IMR-90 (cell line): Measurements from ENCODE around the gene GRIN2D. TPM values are rescaled to one million over a fixed set of nuclear protein-coding genes. Genes with fewer than 3 reads are reported as not detected.
A peak's percentile ranks its signal among the peaks of the same experiment; 100 is the strongest.

ENCODE experiments used
- ATAC-seq: fragments of 200-7000 bp; cut with Tn5 transposase; 2 replicates; pipeline ENCODE4 v1.9.1; 2020; ENCODE audit warnings: low read depth, mild to moderate bottlenecking, moderate library complexity
- BruUV-seq: library from RNA; stranded (reverse); fragments of 400-500 nt; replicated peaks from 2 replicates; lab custom pipeline; 2021; lab: Mats Ljungman, UMichigan
- CTCF ChIA-PET: fragments of 300-600 bp; formaldehyde crosslinking; extraction: SDS; loops from one replicate; lab custom pipeline; 2021; ENCODE audit warnings: antibody characterized with exemption; lab: Yijun Ruan, JAX
- POLR2A ChIA-PET: fragments of 300-600 bp; sonication (Branson Sonifier 250); formaldehyde crosslinking; loops from one replicate; lab custom pipeline; 2022; ENCODE audit warnings: antibody characterized with exemption; ENCODE audit not compliant: unreplicated experiment; lab: Charles Lee
- DNase-seq: peaks from one replicate; pipeline ENCODE4 v3.0.0; 2013
- H2AFZ ChIP-seq: replicated peaks from 2 replicates; pipeline ENCODE3; 2013; ENCODE audit warnings: low read length, mild to moderate bottlenecking; ENCODE audit not compliant: poor library complexity
- H2AK5ac ChIP-seq: 2 replicates; pipeline ENCODE4 v1.6.1; 2013; ENCODE audit warnings: low read depth, low read length, inconsistent platforms
- H2AK9ac ChIP-seq: replicated peaks from 2 replicates; pipeline ENCODE3; 2013; ENCODE audit warnings: mild to moderate bottlenecking, low read depth, low read length, moderate library complexity; ENCODE audit not compliant: poor library complexity
- H2BK120ac ChIP-seq: 2 replicates; pipeline ENCODE4 v1.6.1; 2013; ENCODE audit warnings: low read depth, low read length, inconsistent platforms
- H2BK15ac ChIP-seq: 3 replicates; pipeline ENCODE4 v1.6.1; 2013; ENCODE audit warnings: low read depth, low read length, inconsistent platforms
- H2BK20ac ChIP-seq: 2 replicates; pipeline ENCODE4 v1.6.1; 2013; ENCODE audit warnings: low read depth, mild to moderate bottlenecking, inconsistent platforms, low read length, moderate library complexity
- H2BK5ac ChIP-seq: 2 replicates; pipeline ENCODE4 v1.6.1; 2013; ENCODE audit warnings: mild to moderate bottlenecking, low read depth, low read length, inconsistent platforms; ENCODE audit not compliant: poor library complexity, severe bottlenecking
- H3K14ac ChIP-seq: replicated peaks from 2 replicates; pipeline ENCODE4 v1.6.1; 2013; ENCODE audit warnings: low read depth, low read length, inconsistent platforms
- H3K18ac ChIP-seq: 2 replicates; pipeline ENCODE4 v1.6.1; 2013; ENCODE audit warnings: low read depth, low read length, control low read depth
- H3K23ac ChIP-seq: 2 replicates; pipeline ENCODE4 v1.6.1; 2013; ENCODE audit warnings: low read depth, low read length, inconsistent platforms
- H3K27ac ChIP-seq: 2 replicates; pipeline ENCODE4 v1.5.1; 2013; ENCODE audit warnings: mild to moderate bottlenecking, control low read depth, low read length; ENCODE audit not compliant: insufficient read depth
- H3K27me3 ChIP-seq: 2 replicates; pipeline ENCODE4 v1.6.1; 2013; ENCODE audit warnings: low read length; ENCODE audit not compliant: control insufficient read depth, insufficient read depth
- H3K36me3 ChIP-seq: 2 replicates; pipeline ENCODE4 v1.6.1; 2013; ENCODE audit warnings: low read length, mixed read lengths; ENCODE audit not compliant: control insufficient read depth, insufficient read depth
- H3K4ac ChIP-seq: 2 replicates; pipeline ENCODE4 v1.6.1; 2013; ENCODE audit warnings: low read depth, low read length, inconsistent platforms
- H3K4me1 ChIP-seq: 2 replicates; pipeline ENCODE4 v1.6.1; 2013; ENCODE audit warnings: low read length, mixed read lengths; ENCODE audit not compliant: control insufficient read depth, insufficient read depth
- H3K4me2 ChIP-seq: 2 replicates; pipeline ENCODE4 v1.6.1; 2013; ENCODE audit warnings: low read depth, mild to moderate bottlenecking, control low read depth, low read length, moderate library complexity
- H3K4me3 ChIP-seq: 2 replicates; pipeline ENCODE4 v1.5.1; 2013; ENCODE audit warnings: low read depth, mild to moderate bottlenecking, control low read depth, low read length, moderate library complexity; ENCODE audit not compliant: insufficient read depth
- H3K56ac ChIP-seq: 2 replicates; pipeline ENCODE4 v1.6.1; 2013; ENCODE audit warnings: low read length, inconsistent platforms; ENCODE audit not compliant: insufficient read depth; ENCODE audit errors: extremely low read depth
- H3K79me1 ChIP-seq, 2 experiments: 2 replicates each; pipeline ENCODE4 v1.6.1; 2013; ENCODE audit warnings: low read length in 2 of 2, inconsistent platforms in 1 of 2, low read depth in 1 of 2
- H3K9ac ChIP-seq: 2 replicates; pipeline ENCODE4 v1.6.1; 2013; ENCODE audit warnings: low read depth, low read length, control low read depth
- H3K9me1 ChIP-seq: 2 replicates; pipeline ENCODE4 v1.6.1; 2013; ENCODE audit warnings: low read length, inconsistent platforms; ENCODE audit not compliant: insufficient read depth
- H3K9me3 ChIP-seq: 2 replicates; pipeline ENCODE4 v1.6.1; 2013; ENCODE audit warnings: low read length; ENCODE audit not compliant: control insufficient read depth, insufficient read depth
- H4K20me1 ChIP-seq: 2 replicates; pipeline ENCODE4 v1.6.1; 2013; ENCODE audit warnings: low read length, inconsistent platforms; ENCODE audit not compliant: insufficient read depth
- H4K5ac ChIP-seq: 2 replicates; pipeline ENCODE4 v1.6.1; 2013; ENCODE audit warnings: mild to moderate bottlenecking, low read depth, low read length, control low read depth
- H4K8ac ChIP-seq, 2 experiments: 2 replicates each; pipeline ENCODE4 v1.6.1; 2013; ENCODE audit warnings: low read depth in 2 of 2, low read length in 2 of 2, control low read depth in 1 of 2, inconsistent platforms in 1 of 2
- H4K91ac ChIP-seq: 2 replicates; pipeline ENCODE4 v1.6.1; 2013; ENCODE audit warnings: low read depth, low read length, inconsistent platforms; ENCODE audit not compliant: insufficient read depth
- BHLHE40 ChIP-seq: fragments of 150-350 bp; IDR thresholded peaks from 2 replicates; pipeline ENCODE4 v1.6.1; 2016; ENCODE audit warnings: mild to moderate bottlenecking, low read depth, low read length
- CEBPB ChIP-seq: IDR thresholded peaks from 2 replicates; pipeline ENCODE4 v1.6.1; 2012; ENCODE audit warnings: low read depth, low read length, improper control_type of control experiment
- CHD1 ChIP-seq: IDR thresholded peaks from 2 replicates; pipeline ENCODE4 v1.6.1; 2012; ENCODE audit warnings: low read depth, low read length, improper control_type of control experiment
- CTCF ChIP-seq: conservative IDR thresholded peaks from 2 replicates; pipeline ENCODE4 v1.5.1; 2012; ENCODE audit warnings: mild to moderate bottlenecking, low read depth, low read length, improper control_type of control experiment
- ELK1 ChIP-seq: fragments of 150-350 bp; IDR thresholded peaks from 2 replicates; pipeline ENCODE4 v1.6.1; 2016; ENCODE audit warnings: low read depth, mild to moderate bottlenecking, low read length, moderate library complexity, borderline replicate concordance
- FOS ChIP-seq: fragments of 150-350 bp; IDR thresholded peaks from 2 replicates; pipeline ENCODE4 v1.6.1; 2016; ENCODE audit warnings: low read depth, low read length
- MAFK ChIP-seq: IDR thresholded peaks from 2 replicates; pipeline ENCODE4 v1.6.1; 2012; ENCODE audit warnings: low read depth, low read length, improper control_type of control experiment
- MAZ ChIP-seq: IDR thresholded peaks from 2 replicates; pipeline ENCODE4 v1.6.1; 2012; ENCODE audit warnings: low read depth, mild to moderate bottlenecking, low read length, improper control_type of control experiment, moderate library complexity, borderline replicate concordance
- MXI1 ChIP-seq: IDR thresholded peaks from 2 replicates; pipeline ENCODE4 v1.6.1; 2012; ENCODE audit warnings: low read depth, mild to moderate bottlenecking, low read length, moderate library complexity, borderline replicate concordance
- NFE2L2 ChIP-seq: fragments of 150-350 bp; IDR thresholded peaks from 2 replicates; pipeline ENCODE4 v1.6.1; 2016; ENCODE audit warnings: low read depth, mild to moderate bottlenecking, low read length
- POLR2A ChIP-seq: IDR thresholded peaks from 2 replicates; pipeline ENCODE4 v1.6.1; 2012; ENCODE audit warnings: mild to moderate bottlenecking, low read depth, low read length
- RAD21 ChIP-seq: IDR thresholded peaks from 2 replicates; pipeline ENCODE4 v1.6.1; 2012; ENCODE audit warnings: low read length, improper control_type of control experiment
- RCOR1 ChIP-seq: IDR thresholded peaks from 2 replicates; pipeline ENCODE4 v1.6.1; 2012; ENCODE audit warnings: mild to moderate bottlenecking, low read length, improper control_type of control experiment; ENCODE audit not compliant: insufficient replicate concordance
- RFX5 ChIP-seq: IDR thresholded peaks from 2 replicates; pipeline ENCODE4 v1.8.0; 2012; ENCODE audit warnings: low read depth, mild to moderate bottlenecking, low read length, moderate library complexity
- SMC3 ChIP-seq: fragments of 150-350 bp; IDR thresholded peaks from 2 replicates; pipeline ENCODE4 v1.6.1; 2016; ENCODE audit warnings: low read depth, mild to moderate bottlenecking, antibody characterized with exemption, low read length, moderate library complexity
- USF2 ChIP-seq: fragments of 150-350 bp; IDR thresholded peaks from 2 replicates; pipeline ENCODE4 v1.6.1; 2017; ENCODE audit warnings: mild to moderate bottlenecking, antibody characterized with exemption, low read length, low read depth
- WGBS, 2 experiments: methylation state at CpG; one replicate each; pipeline versions ENCODE4 v1.1.5 to v1.1.7; 2013; ENCODE audit warnings: missing lambda C conversion rate in 2 of 2; ENCODE audit not compliant: insufficient read length in 1 of 2; ENCODE audit errors: extremely low coverage in 2 of 2; 5-methylcytosine and 5-hydroxymethylcytosine counted together
- dilution Hi-C: fragments of 300-500 bp; cut with HindIII; formaldehyde crosslinking; loops from one replicate; pipeline ENCODE4 v1.14.3; 2018; ENCODE audit warnings: low sequenced_read_pairs; ENCODE audit not compliant: unreplicated experiment
- in situ Hi-C: fragments of 300-500 bp; cut with MboI; formaldehyde crosslinking; loops from 3 replicates; pipeline ENCODE4 v1.14.3; 2019; ENCODE audit warnings: low sequenced_read_pairs, inconsistent platforms, mixed read lengths
- intact Hi-C: fragments of 100-400 bp; cut with micrococcal nuclease; formaldehyde crosslinking; loops from 2 replicates; pipeline ENCODE4 v1.10.0; 2022
- polyA plus RNA-seq, 3 experiments: library from polyadenylated mRNA; depleted of rRNA; stranded (reverse); fragments of >200 nt; gene quantifications; 2 replicates each; pipeline ENCODE4 v1.2.3, GENCODE V29; 2012; ENCODE audit warnings: low replicate concordance in 1 of 3
- total RNA-seq: library from RNA; depleted of rRNA; stranded (reverse); fragments of >200 nt; gene quantifications from 2 replicates; pipeline ENCODE4 v1.2.3, GENCODE V29; 2012

GRIN2D gene
- total and polyA plus RNA-seq, 2 of the 4 experiments (the other 2 are of a cell fraction) = under 0.01 to 0.24 TPM

GRCh38 chr19:48395499-48395898, 2.0 kb downstream of the GRIN2D start:
- Histone ChIP-seq H3K27ac (no peak overlapping the region), H3K23ac (no peak overlapping the region), H3K27me3 (peaks cover 54% of the 10 kb centered on the region), H4K5ac (no peak overlapping the region), H2AK9ac (no peak overlapping the region), H4K20me1 (no peaks in the 10 kb centered on the region; the same call in 1 of the 2 replicates), H3K9me1 (peaks cover 3% of the 10 kb centered on the region; the same call in 1 of the 2 replicates), H3K4me1 (peaks cover 4% of the 10 kb centered on the region; the same call in 1 of the 2 replicates), H3K4me3 (no peak overlapping the region), H2AK5ac (no peak overlapping the region), H3K56ac (no peak overlapping the region), H3K4ac (no peak overlapping the region), H4K91ac (no peak overlapping the region), H3K18ac (no peak overlapping the region), H3K9me3 (no peaks in the 10 kb centered on the region), H3K9ac (no peak overlapping the region), H2BK5ac (no peak overlapping the region), H2BK15ac (no peak overlapping the region), H4K8ac (no peak overlapping the region), H3K79me1 (peaks cover 0 to 7% of the 10 kb centered on the region in 2 experiments; a peak in 3 of 4 replicates), H2AFZ (peak overlapping the region; percentile 32), H2BK120ac (no peak overlapping the region), H3K14ac (no peak overlapping the region), H3K4me2 (no peak overlapping the region), H2BK20ac (no peak overlapping the region), H3K36me3 (no peaks in the 10 kb centered on the region)
- no peak for TF ChIP-seq FOS
- no peak for TF ChIP-seq BHLHE40
- TF ChIP-seq USF2 = no peak
- TF ChIP-seq CEBPB = no peak
- TF ChIP-seq RCOR1 = no peak
- TF ChIP-seq CTCF = no peak
- TF ChIP-seq MAZ = no peak
- no peak for TF ChIP-seq NFE2L2
- no peak for TF ChIP-seq CHD1
- no peak for TF ChIP-seq MXI1
- no peak for TF ChIP-seq POLR2A
- no peak for TF ChIP-seq RAD21
- no peak for TF ChIP-seq SMC3
- TF ChIP-seq RFX5 = no peak
- TF ChIP-seq MAFK = no peak
- no peak for TF ChIP-seq ELK1
- dilution Hi-C loops = no loop called here
- POLR2A ChIA-PET = no interaction called here
- BruUV-seq = no TSS peak
- in situ Hi-C loops = no loop called here
- CTCF ChIA-PET = no interaction called here
- 48% methylated on average over 2 of the region's 9 CpGs; no CpG with 5 or more reads in 1 of the 2 experiments for WGBS, 2 experiments
- DNase-seq (no peak), ATAC-seq (no peak)
- intact Hi-C loops = loop anchor here (10.0 kb wide), 1 partner anchor 71 kb away; the partner anchor contains the start of gene EMP3
